Naive thymus-derived CD4-positive, alpha-beta T cell (primary cell): ENCODE data around the gene SYT8. TPM values are rescaled to one million over a fixed set of nuclear protein-coding genes. Genes with fewer than 3 reads are reported as not detected.
A peak's percentile ranks its signal among the peaks of the same experiment; 100 is the strongest.

ENCODE experiments used
- ATAC-seq: fragments of 150-1000 bp; cut with Tn5 transposase; 2 replicates; pipeline ENCODE4 v1.10.0; 2021; ENCODE audit warnings: mild to moderate bottlenecking, moderate library complexity
- CTCF ChIA-PET: fragments of 350-600 bp; sonication (Branson Sonifier 250); formaldehyde crosslinking; loops from one replicate; lab custom pipeline; 2021; ENCODE audit warnings: antibody characterized with exemption; lab: Charles Lee
- POLR2A ChIA-PET: fragments of 350-600 bp; sonication (Branson Sonifier 250); formaldehyde crosslinking; loops from one replicate; lab custom pipeline; 2021; ENCODE audit warnings: antibody characterized with exemption, inconsistent platforms; lab: Charles Lee
- DNase-seq, 9 donors: peaks; one replicate each; pipeline versions ENCODE4 v3.0.0 to v3.0.0-alpha.2; 2020 to 2022; ENCODE audit warnings: mixed read lengths in 1 of 9
- H3K27ac ChIP-seq: one replicate; pipeline ENCODE4 v1.7.0; 2013; ENCODE audit warnings: mild to moderate bottlenecking, low read depth, low read length, moderate library complexity
- H3K27me3 ChIP-seq, 2 donors: one replicate each; pipeline ENCODE4 v1.7.0; 2013; ENCODE audit warnings: low read length in 2 of 2, mild to moderate bottlenecking in 2 of 2, moderate library complexity in 2 of 2; ENCODE audit not compliant: control insufficient read depth in 2 of 2, insufficient read depth in 2 of 2
- H3K36me3 ChIP-seq, 3 experiments: 1 replicate in 2 of 3; 2 replicates in 1 of 3; pipeline ENCODE4 v1.7.0; 2013; ENCODE audit warnings: low read length in 3 of 3, mild to moderate bottlenecking in 3 of 3, moderate library complexity in 1 of 3; ENCODE audit not compliant: insufficient read depth in 3 of 3, control insufficient read depth in 2 of 3
- H3K4me1 ChIP-seq, 2 donors: one replicate each; pipeline ENCODE4 v1.7.0; 2013; ENCODE audit warnings: low read length in 2 of 2, mild to moderate bottlenecking in 2 of 2, moderate library complexity in 1 of 2; ENCODE audit not compliant: control insufficient read depth in 2 of 2, insufficient read depth in 2 of 2
- H3K4me3 ChIP-seq: 2 replicates; pipeline ENCODE4 v1.7.0; 2013; ENCODE audit warnings: mild to moderate bottlenecking, low read length
- H3K9me3 ChIP-seq, 3 experiments: 1 replicate in 2 of 3; 2 replicates in 1 of 3; pipeline ENCODE4 v1.7.0; 2013; ENCODE audit warnings: low read length in 3 of 3; ENCODE audit not compliant: control insufficient read depth in 2 of 3
- H3K27ac Mint-ChIP-seq, 9 donors: one replicate each; pipeline ENCODE4 v1.8.0; 2020 to 2022; ENCODE audit warnings: mixed read lengths in 9 of 9, mild to moderate bottlenecking in 8 of 9, moderate library complexity in 5 of 9, inconsistent platforms in 2 of 9
- H3K27me3 Mint-ChIP-seq, 5 donors: one replicate each; pipeline ENCODE4 v1.8.0; 2021 to 2022; ENCODE audit warnings: mixed read lengths in 5 of 5, mild to moderate bottlenecking in 1 of 5
- H3K36me3 Mint-ChIP-seq, 5 donors: one replicate each; pipeline ENCODE4 v1.8.0; 2020 to 2022; ENCODE audit warnings: mixed read lengths in 5 of 5, mild to moderate bottlenecking in 3 of 5, inconsistent platforms in 1 of 5
- H3K4me1 Mint-ChIP-seq, 7 donors: one replicate each; pipeline ENCODE4 v1.8.0; 2020 to 2022; ENCODE audit warnings: mixed read lengths in 7 of 7, mild to moderate bottlenecking in 3 of 7, inconsistent platforms in 1 of 7
- H3K4me3 Mint-ChIP-seq, 10 donors: one replicate each; pipeline ENCODE4 v1.8.0; 2020 to 2022; ENCODE audit warnings: mild to moderate bottlenecking in 10 of 10, mixed read lengths in 10 of 10, moderate library complexity in 6 of 10, inconsistent platforms in 2 of 10
- H3K9me3 Mint-ChIP-seq, 11 donors: one replicate each; pipeline ENCODE4 v1.8.0; 2020 to 2022; ENCODE audit warnings: mixed read lengths in 11 of 11, mild to moderate bottlenecking in 4 of 11, inconsistent platforms in 1 of 11, moderate library complexity in 1 of 11
- intact Hi-C, 2 donors: fragments of 100-400 bp; cut with micrococcal nuclease; formaldehyde crosslinking; loops; one replicate each; pipeline ENCODE4 v1.15.1; 2023
- polyA plus RNA-seq, 2 donors: library from polyadenylated mRNA; unstranded; fragments of 300-500 nt; fragmentation: Illumina TruSeq; gene quantifications; one replicate each; pipeline ENCODE4 v1.2.3, GENCODE V29; 2021
- total RNA-seq, 6 experiments: library from RNA in 5 of 6; stranded (reverse) in 5 of 6; gene quantifications; 1 replicate in 5 of 6; 2 replicates in 1 of 6; pipeline ENCODE4 v1.2.3 and lab custom pipeline; 2021 to 2026

Gene SYT8
- total and polyA plus RNA-seq, 7 experiments from 2014 or later, result not detected

- Histone ChIP-seq H3K36me3 (no peaks in the 10 kb centered on the region), H3K4me1 (no peaks in the 10 kb centered on the region), H3K4me3 (no peak overlapping the region), H3K27ac (no peak overlapping the region), H3K9me3 (peaks cover 0 to 4% (median 0%) of the 10 kb centered on the region in 3 experiments), H3K27me3 (no peaks in the 10 kb centered on the region)
- ChIA-PET POLR2A (no interaction called here), CTCF (no interaction called here)
- intact Hi-C loops, result no loop called here
- Mint-ChIP-seq H3K4me1 (no peaks in the 10 kb centered on the region), H3K9me3 (peaks cover 0 to 9% (median 3%) of the 10 kb centered on the region in 11 donors), H3K27ac (no peak overlapping the region), H3K4me3 (no peak overlapping the region), H3K27me3 (peaks cover 0 to 6% (median 0%) of the 10 kb centered on the region in 5 donors), H3K36me3 (peaks cover 0 to 4% (median 0%) of the 10 kb centered on the region in 5 donors)
- DNase-seq (no peak), ATAC-seq (no peak)
These were observed 11.2 kb upstream of the SYT8 start for GRCh38 chr11:1823376-1824220.

DNA sequence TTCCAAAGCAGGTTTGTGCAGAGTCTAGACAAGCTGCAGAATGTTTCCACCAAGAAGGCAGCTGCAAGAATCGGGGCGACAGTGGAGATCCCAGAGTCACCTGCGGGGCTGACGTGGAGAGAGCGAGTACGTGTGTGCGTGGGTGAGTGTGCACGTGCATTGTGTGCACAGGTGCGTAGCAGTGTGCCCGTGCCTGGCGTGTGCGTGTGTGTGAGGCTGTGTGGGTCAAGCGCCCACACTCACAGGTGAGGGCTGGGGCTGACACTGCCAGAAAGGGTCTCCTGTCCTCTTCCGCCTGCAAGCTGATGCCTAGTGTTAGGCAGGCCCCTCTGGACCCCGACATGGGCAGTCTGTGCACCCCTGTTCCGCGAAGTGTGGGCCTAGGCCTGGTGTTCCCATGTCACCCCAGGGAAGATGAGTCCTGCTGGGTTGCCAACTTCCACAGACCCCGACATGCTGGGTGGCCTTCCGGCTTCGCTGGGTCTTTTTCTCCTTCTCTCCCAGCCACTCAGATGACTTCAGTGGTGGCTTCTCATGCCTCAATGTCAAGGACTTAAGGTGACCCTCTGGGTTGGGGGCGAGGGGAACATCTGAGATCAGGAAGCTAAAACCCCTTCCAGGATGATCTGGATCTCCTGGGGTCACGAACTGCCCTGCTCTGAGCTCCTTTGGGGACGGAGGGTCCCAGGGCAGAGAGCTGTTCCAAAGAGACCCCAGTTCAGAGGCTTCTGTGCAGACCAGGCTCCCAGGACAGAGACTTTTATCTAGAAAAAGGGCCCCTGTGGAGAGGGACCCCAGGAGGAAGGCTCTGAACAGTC, 10.4 kb upstream of the SYT8 start:
- Histone ChIP-seq H3K27ac (no peak overlapping the region), H3K4me1 (no peaks in the 10 kb centered on the region), H3K9me3 (no peaks in the 10 kb centered on the region), H3K36me3 (no peaks in the 10 kb centered on the region), H3K4me3 (no peak overlapping the region), H3K27me3 (no peaks in the 10 kb centered on the region)
- H3K27me3 Mint-ChIP-seq, result peaks cover 0 to 11% (median 0%) of the 10 kb centered on the region in 5 donors
- DNase-seq, result no peak
- no peak overlapping the region for H3K4me3 Mint-ChIP-seq
- H3K9me3 Mint-ChIP-seq, result peaks cover 0 to 7% (median 2%) of the 10 kb centered on the region in 11 donors
- ChIA-PET CTCF (no interaction called here), POLR2A (no interaction called here)
- ATAC-seq, result no peak
- no peak overlapping the region for H3K27ac Mint-ChIP-seq
- H3K4me1 Mint-ChIP-seq, result peaks cover 0 to 1% (median 0%) of the 10 kb centered on the region in 7 donors
- peaks cover 0 to 3% (median 0%) of the 10 kb centered on the region in 5 donors for H3K36me3 Mint-ChIP-seq
- intact Hi-C loops, result no loop called here

GRCh38 chr11:1825039-1825740, 9.6 kb upstream of the SYT8 start:
- Mint-ChIP-seq H3K27me3 (peaks cover 0 to 11% (median 0%) of the 10 kb centered on the region in 5 donors), H3K4me1 (peaks cover 0 to 1% (median 0%) of the 10 kb centered on the region in 7 donors), H3K36me3 (no peaks in the 10 kb centered on the region), H3K4me3 (no peak overlapping the region), H3K9me3 (peaks cover 0 to 7% (median 0%) of the 10 kb centered on the region in 11 donors), H3K27ac (no peak overlapping the region)
- no peak overlapping the region for H3K27ac ChIP-seq
- DNase-seq (no peak), ATAC-seq (peak; percentile 68)
- no peaks in the 10 kb centered on the region for H3K9me3 ChIP-seq
- H3K36me3 ChIP-seq, result no peaks in the 10 kb centered on the region
- POLR2A ChIA-PET, result no interaction called here
- CTCF ChIA-PET, result no interaction called here
- H3K4me1 ChIP-seq, result no peaks in the 10 kb centered on the region
- no peaks in the 10 kb centered on the region for H3K27me3 ChIP-seq
- intact Hi-C loops, result no loop called here
- H3K4me3 ChIP-seq, result no peak overlapping the region

DNA sequence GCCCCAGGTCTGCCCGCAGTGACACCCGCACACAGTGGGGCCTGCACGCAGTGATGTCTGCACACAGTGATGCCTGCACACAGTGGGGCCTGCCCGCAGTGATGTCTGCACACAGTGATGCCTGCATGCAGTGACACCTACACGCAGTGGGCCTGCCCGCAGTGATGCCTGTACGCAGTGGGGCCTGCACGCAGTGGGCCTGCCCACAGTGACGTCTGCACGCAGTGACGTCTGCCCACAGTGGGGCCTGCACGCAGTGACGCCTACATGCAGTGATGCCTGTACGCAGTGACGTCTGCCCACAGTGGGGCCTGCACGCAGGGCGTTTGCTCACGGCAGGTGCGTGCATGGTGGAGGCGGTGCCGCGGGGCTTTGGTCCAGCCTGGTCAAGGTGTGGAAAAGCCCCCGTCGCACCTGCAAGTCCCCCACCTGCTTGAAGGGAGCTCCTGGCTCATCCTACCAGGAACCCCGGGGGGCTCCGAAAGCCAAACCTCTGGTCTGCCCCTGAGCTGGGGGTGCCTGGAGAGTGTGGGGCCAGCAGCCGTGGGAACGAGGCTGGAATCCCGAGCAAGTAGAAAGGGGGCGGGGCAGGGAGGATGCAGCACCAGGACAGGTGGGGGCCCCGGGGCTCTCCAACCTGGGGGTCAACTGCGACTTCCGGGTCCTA, 8.9 kb upstream of the SYT8 start:
- peaks cover 0 to 11% (median 0%) of the 10 kb centered on the region in 5 donors for H3K27me3 Mint-ChIP-seq
- Histone ChIP-seq H3K9me3 (no peaks in the 10 kb centered on the region), H3K27me3 (no peaks in the 10 kb centered on the region), H3K4me3 (no peak overlapping the region), H3K36me3 (no peaks in the 10 kb centered on the region), H3K27ac (no peak overlapping the region), H3K4me1 (no peaks in the 10 kb centered on the region)
- no peak overlapping the region for H3K27ac Mint-ChIP-seq
- H3K36me3 Mint-ChIP-seq, result no peaks in the 10 kb centered on the region
- ChIA-PET POLR2A (no interaction called here), CTCF (interaction anchor here (3.4 kb wide), 1 partner anchor 132 kb away, joined by 17 read pairs; no protein-coding TSS in a partner anchor)
- no peak overlapping the region for H3K4me3 Mint-ChIP-seq
- intact Hi-C loops, result no loop called here
- peaks cover 0 to 7% (median 0%) of the 10 kb centered on the region in 11 donors for H3K9me3 Mint-ChIP-seq
- peaks cover 0 to 1% (median 0%) of the 10 kb centered on the region in 7 donors for H3K4me1 Mint-ChIP-seq
- ATAC-seq (no peak), DNase-seq (no peak)

DNA sequence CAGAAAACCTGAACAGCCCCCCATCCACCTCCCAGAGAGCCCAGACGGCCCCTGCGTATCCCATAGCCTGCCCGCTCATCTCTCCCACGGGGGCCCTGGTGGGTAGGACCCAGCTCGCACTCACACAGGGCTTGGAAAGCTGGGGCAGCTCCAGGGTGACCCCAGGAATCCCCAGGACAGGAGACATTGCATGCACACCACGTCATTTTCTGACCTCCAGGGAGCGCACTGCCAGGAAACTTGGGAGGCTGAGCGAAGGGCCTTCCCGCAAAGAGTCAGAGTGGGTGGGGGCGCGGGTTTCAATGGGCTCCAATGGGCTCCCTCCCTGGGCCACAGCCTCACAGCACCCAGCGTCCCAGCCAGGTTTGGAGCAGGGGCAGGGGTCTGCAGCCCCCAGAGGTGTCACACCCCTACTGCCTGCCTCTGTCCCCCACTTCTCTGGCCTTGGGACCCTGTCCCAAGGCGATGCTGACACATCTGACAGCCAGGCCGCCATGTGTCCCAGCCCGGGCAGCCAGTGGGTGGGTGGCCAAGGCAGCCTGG, 8.2 kb upstream of the SYT8 start:
- POLR2A ChIA-PET, result interaction anchor here (0.5 kb wide), 1 partner anchor 130 kb away, joined by 4 read pairs; the partner anchor contains the start of gene KRTAP5-6
- H3K27me3 Mint-ChIP-seq, result peaks cover 0 to 11% (median 0%) of the 10 kb centered on the region in 5 donors

More for the DNA sequence above, 8.2 kb upstream of the SYT8 start:
- Histone ChIP-seq H3K36me3 (no peaks in the 10 kb centered on the region), H3K27ac (no peak overlapping the region), H3K4me1 (no peaks in the 10 kb centered on the region), H3K27me3 (no peaks in the 10 kb centered on the region), H3K4me3 (no peak overlapping the region), H3K9me3 (no peaks in the 10 kb centered on the region)
- CTCF ChIA-PET, result interaction anchor here (1.0 to 3.4 kb wide), 2 partner anchors 10 to 133 kb away, joined by 3 to 17 read pairs; no protein-coding TSS in a partner anchor
- no peak for ATAC-seq
- Mint-ChIP-seq H3K9me3 (peaks cover 0 to under 1% (median 0%) of the 10 kb centered on the region in 11 donors), H3K36me3 (no peaks in the 10 kb centered on the region), H3K4me1 (peaks cover 0 to 1% (median 0%) of the 10 kb centered on the region in 7 donors), H3K4me3 (no peak overlapping the region), H3K27ac (no peak overlapping the region)
- no peak for DNase-seq
- intact Hi-C loops, result no loop called here
